Loucy (cell line): ENCODE data around the gene SAMD4B.

Source experiments
- H2AFZ ChIP-seq: fragments of 200-600 bp; sonication (generic); 2 replicates; pipeline ENCODE4 v1.6.0; 2016; ENCODE audit warnings: antibody characterized with exemption, mild to moderate bottlenecking, low read length, moderate library complexity
- H3F3A ChIP-seq: fragments of 200-600 bp; 2 replicates; pipeline ENCODE4 v1.6.0; 2016; ENCODE audit warnings: antibody characterized with exemption, low read depth, mild to moderate bottlenecking
- H3K27me3 ChIP-seq: fragments of 200-600 bp; sonication (generic); 2 replicates; pipeline ENCODE4 v1.6.1; 2014; ENCODE audit warnings: low read length, mild to moderate bottlenecking; ENCODE audit not compliant: insufficient read depth, poor library complexity, severe bottlenecking
- H3K36me3 ChIP-seq: fragments of 200-600 bp; sonication (generic); 2 replicates; pipeline ENCODE4 v1.6.1; 2016; ENCODE audit warnings: low read length; ENCODE audit not compliant: insufficient read depth
- H3K4me1 ChIP-seq: fragments of 200-600 bp; sonication (generic); 2 replicates; pipeline ENCODE4 v1.5.1; 2014; ENCODE audit warnings: low read length, mild to moderate bottlenecking; ENCODE audit not compliant: insufficient read depth, poor library complexity, severe bottlenecking
- H3K4me2 ChIP-seq: fragments of 200-600 bp; sonication (generic); 2 replicates; pipeline ENCODE4 v1.6.0; 2014; ENCODE audit warnings: antibody characterized with exemption, low read length, low read depth, mild to moderate bottlenecking; ENCODE audit not compliant: poor library complexity, severe bottlenecking
- H3K4me3 ChIP-seq: fragments of 200-600 bp; sonication (generic); 2 replicates; pipeline ENCODE4 v1.5.1; 2014; ENCODE audit warnings: low read length, mild to moderate bottlenecking, mixed read lengths; ENCODE audit not compliant: poor library complexity, severe bottlenecking
- H3K79me2 ChIP-seq: fragments of 200-600 bp; sonication (generic); 2 replicates; pipeline ENCODE4 v1.6.1; 2014; ENCODE audit warnings: low read length; ENCODE audit not compliant: insufficient read depth
- H3K9ac ChIP-seq: fragments of 200-600 bp; sonication (generic); 2 replicates; pipeline ENCODE4 v1.6.0; 2014; ENCODE audit warnings: mild to moderate bottlenecking, low read depth, low read length, moderate library complexity; ENCODE audit not compliant: poor library complexity, severe bottlenecking
- H3K9me2 ChIP-seq: fragments of 200-600 bp; sonication (generic); replicated peaks from 2 replicates; pipeline ENCODE4 v1.6.1; 2016; ENCODE audit warnings: low read depth, low read length, mixed read lengths
- H3K9me3 ChIP-seq: fragments of 200-600 bp; sonication (generic); 2 replicates; pipeline ENCODE4 v1.6.1; 2014; ENCODE audit warnings: mild to moderate bottlenecking, antibody characterized with exemption, low read length, low read depth; ENCODE audit not compliant: insufficient read depth
- H4K20me1 ChIP-seq: fragments of 200-600 bp; sonication (generic); 2 replicates; pipeline ENCODE4 v1.6.0; 2014; ENCODE audit warnings: antibody characterized with exemption, low read length, mild to moderate bottlenecking; ENCODE audit not compliant: insufficient read depth, poor library complexity, severe bottlenecking
- CTCF ChIP-seq: fragments of 200-600 bp; sonication (generic); conservative IDR thresholded peaks from 2 replicates; pipeline ENCODE4 v1.5.1; 2014; ENCODE audit warnings: mild to moderate bottlenecking, antibody characterized with exemption, low read length
- EZH2phosphoT487 ChIP-seq: fragments of 200-600 bp; IDR thresholded peaks from 2 replicates; pipeline ENCODE4 v1.6.1; 2018; ENCODE audit warnings: antibody characterized with exemption, mild to moderate bottlenecking, moderate library complexity, borderline replicate concordance

SAMD4B gene

GRCh38 chr19:39372047-39372802 lies 30.0 kb downstream of the SAMD4B start:
- Histone ChIP-seq H3K4me3 (no peak overlapping the region), H3K36me3 (peaks cover 82% of the 10 kb centered on the region; the same call in 1 of the 2 replicates), H3K9me2 (no peaks in the 10 kb centered on the region), H3K9me3 (no peaks in the 10 kb centered on the region), H3K27me3 (no peaks in the 10 kb centered on the region), H3K9ac (no peak overlapping the region), H4K20me1 (no peaks in the 10 kb centered on the region), H3K4me1 (peaks cover 3% of the 10 kb centered on the region), H3K79me2 (no peaks in the 10 kb centered on the region), H2AFZ (no peak overlapping the region), H3F3A (no peaks in the 10 kb centered on the region), H3K4me2 (no peak overlapping the region)
- no peak for TF ChIP-seq EZH2phosphoT487

- peaks cover 89% of the 10 kb centered on the region; the same call in 1 of the 2 replicates for H3K36me3 ChIP-seq
- H3K4me1 ChIP-seq: peaks cover 3% of the 10 kb centered on the region
- H3F3A ChIP-seq: no peaks in the 10 kb centered on the region
- no peaks in the 10 kb centered on the region for H4K20me1 ChIP-seq
- no peak overlapping the region for H3K9ac ChIP-seq
- no peak overlapping the region for H2AFZ ChIP-seq
- no peak overlapping the region for H3K4me3 ChIP-seq
- no peaks in the 10 kb centered on the region for H3K27me3 ChIP-seq
- H3K9me3 ChIP-seq: no peaks in the 10 kb centered on the region
- no peak overlapping the region for H3K4me2 ChIP-seq
- TF ChIP-seq CTCF (no peak), EZH2phosphoT487 (no peak)
- no peaks in the 10 kb centered on the region for H3K79me2 ChIP-seq
- H3K9me2 ChIP-seq: no peaks in the 10 kb centered on the region
Measured at GRCh38 chr19:39372941-39373340, 30.7 kb downstream of the SAMD4B start.

- Histone ChIP-seq H3K36me3 (peaks cover 89% of the 10 kb centered on the region; the same call in 1 of the 2 replicates), H3K27me3 (no peaks in the 10 kb centered on the region)
Measured at GRCh38 chr19:39375929-39376328, 33.7 kb downstream of the SAMD4B start.

More at GRCh38 chr19:39375929-39376328, 33.7 kb downstream of the SAMD4B start:
- no peaks in the 10 kb centered on the region for H4K20me1 ChIP-seq
- TF ChIP-seq EZH2phosphoT487 (no peak), CTCF (no peak)
- peaks cover 3% of the 10 kb centered on the region for H3K4me1 ChIP-seq
- H3K4me2 ChIP-seq: no peak overlapping the region
- H3K9me3 ChIP-seq: no peaks in the 10 kb centered on the region
- H3K9ac ChIP-seq: no peak overlapping the region
- H3K9me2 ChIP-seq: no peaks in the 10 kb centered on the region
- H2AFZ ChIP-seq: no peak overlapping the region
- no peaks in the 10 kb centered on the region for H3K79me2 ChIP-seq
- no peak overlapping the region for H3K4me3 ChIP-seq
- no peaks in the 10 kb centered on the region for H3F3A ChIP-seq
